ENCODE data around the gene MPP7. TPM values are rescaled to one million over a fixed set of nuclear protein-coding genes. Genes with fewer than 3 reads are reported as not detected.

MPP7 gene
- total and polyA plus RNA-seq, 2 of the 8 experiments (the other 6 are each of a cell fraction or from before 2014, with no cell fraction given) = 1.9 to 9.3 TPM

DNA sequence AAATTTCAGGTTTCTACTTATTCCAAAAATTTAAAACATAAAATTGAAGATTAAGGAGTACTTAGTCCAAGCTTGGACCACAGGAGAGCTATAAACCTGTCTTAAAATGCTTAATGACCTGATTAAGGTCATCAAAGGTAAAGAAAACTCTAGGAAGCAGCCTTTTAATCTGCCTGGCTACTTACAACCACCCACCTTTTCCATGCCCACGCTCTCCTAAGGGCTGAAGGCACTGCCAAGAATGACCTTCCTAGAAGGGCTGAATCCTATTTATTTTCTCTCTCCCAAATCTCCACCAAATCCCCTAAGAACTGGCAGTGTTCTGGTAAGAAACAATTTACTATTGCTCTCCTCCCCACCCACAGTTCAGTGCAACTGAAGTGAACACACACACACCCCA, 6.8 kb downstream of the MPP7 start (continued):
- no peak for TF ChIP-seq FOSL1 (IDR thresholded peaks at IDR 0.05; ENCODE audit: insufficient read depth, low read depth, low read length)

Measured in H1 (cell line).